DOHH2 (cell line): ENCODE measurements around the gene ZCCHC9.

Experiments used
- CTCF ChIP-seq: fragments of 200-600 bp; sonication (generic); IDR thresholded peaks from one replicate; pipeline ENCODE4 v1.5.1; 2014; ENCODE audit warnings: antibody characterized with exemption, mild to moderate bottlenecking, low read depth, low read length; ENCODE audit not compliant: poor library complexity, severe bottlenecking
- EZH2phosphoT487 ChIP-seq: fragments of 200-600 bp; sonication (generic); IDR thresholded peaks from 2 replicates; pipeline ENCODE4 v1.6.1; 2017; ENCODE audit warnings: borderline replicate concordance, mild to moderate bottlenecking, antibody characterized with exemption, low read length, moderate library complexity, mixed read lengths

DNA sequence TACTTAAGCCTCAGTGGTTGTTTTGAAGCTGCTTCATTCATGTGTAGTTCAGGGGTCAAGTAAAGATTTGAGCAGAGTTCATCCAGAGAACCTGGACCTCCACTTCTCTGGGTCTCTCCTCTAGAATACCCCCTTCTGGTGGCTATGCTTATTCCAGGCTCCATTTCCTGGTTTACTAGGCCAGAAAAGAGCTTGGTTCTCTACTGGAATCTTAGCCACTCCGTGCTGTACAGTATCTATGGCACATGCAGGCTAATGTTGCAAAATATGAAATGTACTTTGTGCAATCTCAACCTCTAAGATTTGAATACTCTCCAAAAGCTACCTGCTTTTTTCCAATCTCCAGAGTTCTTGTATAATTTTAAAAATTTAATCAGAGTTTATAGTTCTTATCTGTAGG, 17.4 kb upstream of the ZCCHC9 start:
- TF ChIP-seq CTCF (no peak), EZH2phosphoT487 (no peak)
